Right kidney (tissue), 1 donor: Measurements from ENCODE around the gene TRUB2.
"Not testable (repeated sequence)": the region's sequence is repeated elsewhere in the genome, so short reads cannot be mapped to it uniquely, and the experiment has no call there.

ENCODE experiments used
- DNase-seq: peaks from one replicate; pipeline ENCODE4 v3.0.0-alpha.2; 2016

The TRUB2 gene

DNA sequence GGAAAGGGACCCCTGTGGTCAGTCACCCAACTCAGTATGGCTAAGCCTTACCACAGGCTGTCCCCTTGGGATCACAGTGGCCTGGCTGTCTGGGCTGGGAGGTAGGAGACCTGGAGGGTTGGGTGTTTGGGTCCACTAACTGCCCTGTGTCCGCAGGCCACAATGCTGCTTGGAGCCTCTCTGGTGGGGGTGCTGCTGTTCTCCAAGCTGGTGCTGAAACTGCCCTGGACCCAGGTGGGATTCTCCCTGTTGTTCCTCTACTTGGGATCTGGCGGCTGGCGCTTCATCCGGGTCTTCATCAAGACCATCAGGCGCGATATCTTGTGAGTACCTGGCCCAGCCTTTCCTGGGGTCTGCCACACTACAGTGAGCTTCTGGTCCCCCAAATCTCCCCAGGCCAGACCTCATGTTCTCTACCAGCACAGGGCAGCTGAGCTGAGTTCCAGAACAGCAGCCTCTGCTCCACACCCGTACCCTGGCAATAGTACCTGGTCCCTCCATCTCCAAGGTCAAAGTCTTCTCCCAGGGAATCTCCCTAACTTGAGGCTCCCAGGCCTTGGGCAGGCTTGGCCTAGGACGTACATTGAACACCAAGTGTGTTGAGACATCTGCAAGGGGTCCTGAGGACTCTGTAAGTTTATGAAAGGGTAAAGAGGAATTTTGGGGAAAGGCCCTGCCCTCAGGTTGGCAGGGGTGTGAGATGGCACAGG lies 20.9 kb upstream of the TRUB2 start:
- no peak for DNase-seq

- peak; percentile 58 for DNase-seq
Observed at GRCh38 chr9:128341435-128341849, 19.2 kb upstream of the TRUB2 start.

DNA sequence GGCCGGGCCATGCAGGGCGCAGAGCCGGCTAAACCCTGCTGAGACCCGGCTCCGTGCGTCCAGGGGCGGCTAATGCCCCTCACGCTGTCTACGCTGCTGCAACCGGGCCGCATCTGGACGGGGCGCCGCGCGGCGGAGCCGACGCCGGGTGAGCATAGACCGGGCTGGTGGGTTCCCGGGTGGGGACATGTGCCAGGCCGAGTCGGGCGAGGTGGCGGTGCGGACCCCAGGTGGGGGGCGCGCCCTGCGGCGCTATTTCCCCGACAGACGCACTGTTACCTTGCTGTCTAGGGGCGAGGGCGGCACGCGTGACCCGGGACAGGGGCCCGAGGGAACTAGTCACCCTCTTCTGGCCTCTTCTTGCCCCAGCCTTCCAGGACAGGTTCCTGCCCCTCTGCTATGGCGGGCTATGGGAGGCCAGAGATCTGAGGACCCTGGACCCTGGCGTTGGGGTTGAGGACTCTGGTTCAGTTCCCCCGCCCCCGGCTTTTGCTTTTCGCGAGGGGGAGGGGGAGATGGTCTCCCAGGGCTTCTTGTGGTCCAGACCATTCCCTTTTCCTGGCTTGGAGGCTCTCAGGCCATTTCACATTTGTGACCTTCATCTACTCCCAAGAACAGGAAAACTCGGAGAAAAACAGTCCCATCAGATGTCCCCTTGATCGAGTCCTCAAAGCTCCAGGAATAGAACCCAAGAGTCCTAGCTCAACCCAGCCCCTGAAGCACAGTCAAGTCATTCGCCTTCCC lies 18.6 kb upstream of the TRUB2 start:
- DNase-seq = peak; percentile 58

GRCh38 chr9:128339761-128340690 lies 17.8 kb upstream of the TRUB2 start, which contains the start of gene SLC27A4:
Gene SLC27A4, plus strand, starts transcription at chr9:128340527. Its CDS starts 2,606 bp downstream, at chr9:128343133.
- peak; percentile 82 for DNase-seq

GRCh38 chr9:128338852-128339614 lies 16.8 kb upstream of the TRUB2 start:
- DNase-seq = not testable (repeated sequence)

DNA sequence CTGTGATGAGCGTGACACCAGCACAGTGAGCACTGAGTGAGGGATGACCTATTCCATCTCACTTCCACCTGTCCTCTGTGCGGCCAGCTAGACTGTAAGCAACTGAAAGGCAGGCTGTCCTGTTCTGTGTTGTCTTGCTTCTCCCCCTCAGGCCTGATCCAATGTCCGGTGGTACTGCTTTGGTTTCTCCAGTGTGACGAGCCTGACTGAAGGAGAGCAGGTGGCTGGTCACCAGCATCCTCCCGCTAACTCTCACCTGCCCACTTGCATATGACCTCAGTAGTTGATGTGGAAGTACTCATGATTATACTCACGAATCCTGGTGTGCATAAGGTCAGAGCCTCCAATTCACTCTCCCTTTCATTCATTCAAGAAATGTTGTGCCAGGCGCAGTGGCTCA lies 15.7 kb upstream of the TRUB2 start:
- DNase-seq = no peak

DNA sequence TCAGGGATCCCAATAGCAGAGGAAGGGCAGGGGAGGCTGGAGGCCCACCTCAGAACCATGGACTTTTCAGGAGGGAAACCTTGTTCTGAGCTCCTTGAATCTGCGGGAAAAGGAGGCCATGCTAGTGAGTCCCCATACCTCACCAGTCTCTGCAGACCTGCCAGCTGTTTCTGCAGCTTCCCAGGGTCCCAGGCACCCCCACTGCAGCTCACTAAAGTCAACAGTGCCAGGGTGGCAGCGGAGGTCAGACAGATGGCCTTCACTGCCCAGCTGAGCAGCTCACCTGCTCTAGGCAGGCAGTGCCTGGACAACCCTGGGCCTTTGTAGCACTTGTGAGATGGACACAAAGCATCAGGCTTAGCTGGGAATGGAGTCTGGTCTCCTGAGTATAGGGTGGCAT lies 13.7 kb upstream of the TRUB2 start:
- no peak for DNase-seq

DNA sequence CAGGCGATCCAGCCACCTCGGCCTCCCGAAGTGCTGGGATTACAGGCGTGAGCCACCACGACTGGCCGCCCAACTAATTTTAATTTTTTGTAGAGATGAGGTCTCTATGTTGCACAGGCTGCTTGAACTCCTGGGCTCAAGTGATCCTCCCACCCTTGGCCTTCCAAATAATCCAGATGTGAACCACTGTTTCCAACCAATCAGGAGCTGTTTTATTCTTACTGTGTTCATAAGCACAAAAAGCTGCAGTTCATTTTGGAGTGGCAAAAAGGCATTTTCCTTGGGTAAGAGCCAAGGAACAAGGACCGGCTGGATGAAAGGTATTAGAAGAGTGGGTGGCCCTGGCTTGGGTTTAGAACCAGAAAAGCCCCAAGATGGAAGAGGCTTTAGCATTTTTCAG lies 12.9 kb upstream of the TRUB2 start:
- DNase-seq = no peak

DNA sequence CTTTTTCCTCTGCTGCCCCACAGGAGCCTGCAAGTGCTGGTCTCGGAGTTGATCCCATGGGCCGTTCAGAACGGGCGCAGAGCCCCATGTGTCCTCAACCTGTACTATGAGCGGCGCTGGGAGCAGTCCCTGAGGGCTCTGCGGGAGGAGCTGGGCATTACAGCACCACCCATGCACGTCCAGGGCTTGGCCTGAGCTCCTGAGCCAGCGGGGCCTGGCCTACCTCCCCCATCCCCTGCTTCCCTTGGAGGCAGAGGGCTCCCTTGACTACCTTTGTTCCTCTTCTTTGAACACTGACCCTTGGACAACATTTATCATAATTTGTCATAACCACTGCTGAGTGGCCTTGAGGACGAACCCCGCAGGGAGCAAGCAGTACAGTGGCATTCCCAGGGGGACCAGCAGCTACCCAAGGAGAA lies 11.2 kb upstream of the TRUB2 start:
- DNase-seq = no peak

DNA sequence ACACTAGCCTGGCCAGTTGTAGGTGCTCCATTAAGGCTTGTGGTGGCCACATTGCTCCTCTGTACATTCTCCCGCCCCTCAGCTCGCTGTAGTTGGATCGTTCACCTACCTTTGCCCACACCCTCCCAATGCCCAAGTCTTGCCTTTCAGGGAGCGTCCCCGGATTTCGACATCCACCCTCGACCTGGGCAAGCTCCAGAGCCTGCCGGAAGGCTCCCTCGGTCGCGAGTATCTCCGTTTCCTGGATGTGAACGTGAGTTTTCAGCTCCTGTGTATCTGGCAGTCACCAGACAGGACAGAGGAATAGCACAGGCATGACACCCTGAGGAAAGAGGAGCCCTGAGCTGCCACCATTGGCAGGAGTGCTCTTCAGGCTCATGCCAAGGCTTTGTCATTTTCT lies 3.4 kb upstream of the TRUB2 start:
- DNase-seq = no peak

GRCh38 chr9:128324401-128324800 lies 2.2 kb upstream of the TRUB2 start:
- no peak for DNase-seq

GRCh38 chr9:128323791-128324190 lies 1.5 kb upstream of the TRUB2 start:
- no peak for DNase-seq

GRCh38 chr9:128323212-128323730 lies 1.0 kb upstream of the TRUB2 start:
- DNase-seq = no peak

- no peak for DNase-seq
Observed at GRCh38 chr9:128321879-128322403, 306 bp downstream of the TRUB2 start.

- DNase-seq = no peak
Observed at GRCh38 chr9:128321343-128321742, 904 bp downstream of the TRUB2 start.

GRCh38 chr9:128317629-128318028 lies 4.6 kb downstream of the TRUB2 start:
- no peak for DNase-seq

- DNase-seq = no peak
Observed at GRCh38 chr9:128316421-128316820, 5.8 kb downstream of the TRUB2 start.

DNA sequence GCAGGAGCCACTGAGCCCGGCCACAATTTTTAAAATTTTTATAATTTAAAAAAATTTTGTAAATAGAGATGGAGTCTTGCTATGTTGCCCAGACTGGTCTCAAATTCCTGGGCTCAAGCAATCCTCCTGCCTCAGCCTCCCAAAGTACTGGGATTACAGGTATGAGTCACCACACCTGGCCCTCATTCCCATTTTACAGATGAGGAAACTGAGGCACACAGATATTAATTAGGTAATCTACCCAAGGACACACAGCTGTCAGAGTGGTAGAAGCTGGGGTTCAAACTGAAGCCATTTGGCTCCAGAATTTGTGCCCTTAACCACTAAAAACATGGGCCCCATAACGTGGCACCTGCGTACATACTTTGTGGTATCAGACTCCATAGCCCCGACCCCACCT lies 7.5 kb downstream of the TRUB2 start:
- no peak for DNase-seq

DNA sequence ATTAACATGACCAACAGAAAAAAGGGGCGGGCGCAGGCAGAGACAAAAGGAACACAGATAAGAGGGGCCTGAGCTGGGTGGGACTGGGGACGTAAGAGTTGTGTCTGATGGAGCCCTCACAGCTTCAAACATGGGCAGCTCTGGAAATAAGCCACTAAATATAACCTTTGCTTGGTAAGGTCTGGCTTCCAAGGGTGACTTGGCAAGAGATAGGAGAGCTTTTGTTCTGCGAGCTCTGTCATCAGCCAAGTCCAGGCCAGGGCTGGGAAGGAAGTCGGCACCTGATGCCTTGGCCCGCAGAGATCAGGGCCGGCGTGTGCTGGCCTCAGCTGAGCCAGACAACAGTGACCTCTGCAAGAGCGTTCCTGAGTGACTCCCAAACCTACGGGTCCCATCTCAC lies 11.8 kb downstream of the TRUB2 start:
- DNase-seq = no peak

GRCh38 chr9:128309551-128309950 lies 12.7 kb downstream of the TRUB2 start:
- no peak for DNase-seq

DNA sequence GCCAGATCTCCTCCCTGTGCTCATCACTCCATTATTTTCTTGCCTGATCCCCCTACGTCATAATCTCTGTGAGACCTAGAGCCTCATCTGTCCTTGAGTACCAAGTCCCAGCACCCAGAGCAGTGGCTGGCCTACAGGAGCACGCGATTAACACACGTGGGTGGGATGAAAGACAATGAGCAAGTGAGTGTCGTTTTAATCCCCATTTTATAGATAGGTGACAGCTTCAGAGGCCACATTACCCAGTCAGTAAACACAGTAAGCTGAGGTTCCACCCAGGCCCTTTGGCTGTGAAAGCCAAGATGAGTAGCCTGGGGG lies 17.3 kb downstream of the TRUB2 start:
- DNase-seq = no peak
